K562 (cell line): Measurements from ENCODE around the gene MAP2K3. TPM values are rescaled to one million over a fixed set of nuclear protein-coding genes. Genes with fewer than 3 reads are reported as not detected.
A peak's percentile ranks its signal among the peaks of the same experiment; 100 is the strongest.
"Not testable (repeated sequence)": the region's sequence is repeated elsewhere in the genome, so short reads cannot be mapped to it uniquely, and the experiment has no call there.

Experiments
- ATAC-seq: fragments of 200-7000 bp; cut with Tn5 transposase; 3 replicates; pipeline ENCODE4 v1.9.1; 2020; ENCODE audit warnings: moderate library complexity
- BruUV-seq: library from RNA; stranded (reverse); fragments of 400-500 nt; replicated peaks from 2 replicates; lab custom pipeline; 2021; lab: Mats Ljungman, UMichigan
- CTCF ChIA-PET: fragments of 300-600 bp; formaldehyde crosslinking; extraction: SDS; loops from one replicate; lab custom pipeline; 2021; ENCODE audit warnings: low intra/inter-chr PET ratio; lab: Yijun Ruan, JAX
- POLR2A ChIA-PET: fragments of 300-600, 350-650 bp; sonication (Branson Sonifier 250); formaldehyde crosslinking; extraction: SDS; loops from one replicate; lab custom pipeline; 2021; ENCODE audit warnings: antibody characterized with exemption, inconsistent platforms; lab: Yijun Ruan, JAX
- DNase-seq, 4 experiments: peaks; one replicate each; pipeline versions ENCODE4 v3.0.0 to v3.0.0-alpha.2; 2011 to 2018; ENCODE audit warnings: low spot score in 3 of 4, mixed read lengths in 3 of 4; ENCODE audit errors: extremely low read depth in 1 of 4
- FAIRE-seq: peaks from 2 replicates; lab custom pipeline; 2011; peaks lifted over from hg19 to GRCh38; lab: Jason Lieb, UNC
- H2AFZ ChIP-seq: 2 replicates; pipeline ENCODE4 v1.6.0; 2011; ENCODE audit warnings: low read depth, low read length, control low read depth, inconsistent platforms
- H3K27ac ChIP-seq: fragments of 200-600 bp; 3 replicates; pipeline ENCODE4 v1.8.0; 2011; ENCODE audit warnings: low read depth, mild to moderate bottlenecking, control low read depth, inconsistent platforms, low read length, moderate library complexity, mixed read lengths; ENCODE audit errors: extremely low read depth
- H3K27me3 ChIP-seq, 2 experiments: fragments of 300-600 bp in 1 of 2; 2 replicates in 1 of 2; 3 replicates in 1 of 2; pipeline versions ENCODE4 v1.6.0 to v1.8.0; 2011; ENCODE audit warnings: inconsistent platforms in 2 of 2, low read length in 2 of 2, mild to moderate bottlenecking in 1 of 2, mixed read lengths in 1 of 2, moderate library complexity in 1 of 2; ENCODE audit not compliant: control insufficient read depth in 2 of 2, insufficient read depth in 2 of 2
- H3K36me3 ChIP-seq: fragments of 300-600 bp; 3 replicates; pipeline ENCODE4 v1.8.0; 2011; ENCODE audit warnings: mild to moderate bottlenecking, low read length, inconsistent platforms; ENCODE audit not compliant: control insufficient read depth, insufficient read depth
- H3K4me1 ChIP-seq, 2 experiments: fragments of 200-600 bp in 1 of 2; replicated peaks in 1 of 2; 2 replicates in 1 of 2; 3 replicates in 1 of 2; pipeline versions ENCODE4 v1.5.1 to v1.8.0; 2011; ENCODE audit warnings: inconsistent platforms in 2 of 2, low read length in 2 of 2, mild to moderate bottlenecking in 1 of 2, mixed read lengths in 1 of 2, moderate library complexity in 1 of 2; ENCODE audit not compliant: control insufficient read depth in 2 of 2, insufficient read depth in 2 of 2
- H3K4me2 ChIP-seq: 2 replicates; pipeline ENCODE4 v1.6.1; 2011; ENCODE audit warnings: low read length, control low read depth, inconsistent platforms, mixed read lengths; ENCODE audit not compliant: insufficient read depth
- H3K4me3 ChIP-seq: fragments of 200-600 bp; sonication (generic), shearing (Covaris generic); 2 replicates; pipeline ENCODE4 v1.5.1; 2016; ENCODE audit warnings: control low read depth, inconsistent platforms
- H3K79me2 ChIP-seq: fragments of 200-600 bp; 3 replicates; pipeline ENCODE4 v1.8.0; 2011; ENCODE audit warnings: low read length, inconsistent platforms; ENCODE audit not compliant: control insufficient read depth, insufficient read depth
- H3K9ac ChIP-seq, 2 experiments: 2 replicates each; pipeline versions ENCODE4 v1.6.0 to v1.6.1; 2011; ENCODE audit warnings: low read depth in 2 of 2, low read length in 2 of 2, control low read depth in 1 of 2, inconsistent platforms in 1 of 2, mild to moderate bottlenecking in 1 of 2, mixed read lengths in 1 of 2; ENCODE audit not compliant: insufficient read depth in 1 of 2
- H3K9me1 ChIP-seq: one replicate; pipeline ENCODE4 v1.6.0; 2011; ENCODE audit warnings: inconsistent platforms, mild to moderate bottlenecking, low read length, moderate library complexity; ENCODE audit not compliant: control insufficient read depth, insufficient read depth
- H3K9me3 ChIP-seq: replicated peaks from 2 replicates; pipeline ENCODE4 v1.5.1; 2011; ENCODE audit warnings: low read depth, low read length, inconsistent platforms; ENCODE audit not compliant: control insufficient read depth, insufficient read depth
- H4K20me1 ChIP-seq: replicated peaks from 2 replicates; pipeline ENCODE4 v1.6.1; 2011; ENCODE audit warnings: low read length, inconsistent platforms, mixed read lengths; ENCODE audit not compliant: control insufficient read depth, insufficient read depth
- RBFOX2 ChIP-seq: fragments of 200-400 bp; formaldehyde crosslinking; IDR thresholded peaks from 2 replicates; pipeline ENCODE4 v1.6.1; 2017; ENCODE audit warnings: low read depth, mild to moderate bottlenecking, low read length, moderate library complexity
- ZBTB33 ChIP-seq: sonication (generic); formaldehyde crosslinking; IDR thresholded peaks from 2 replicates; pipeline ENCODE4 v1.8.1; 2023; ENCODE audit warnings: mild to moderate bottlenecking, missing genetic modification reagents
- ZFX ChIP-seq: sonication (generic); formaldehyde crosslinking; IDR thresholded peaks from 2 replicates; pipeline ENCODE4 v1.8.0; 2022; ENCODE audit warnings: mild to moderate bottlenecking, missing genetic modification reagents, moderate library complexity
- WGBS: fragments of 100-300 bp; shearing (Covaris generic); methylation state at CpG from one replicate; pipeline ENCODE4 v1.1.6; 2016; ENCODE audit warnings: low coverage, mixed read lengths; ENCODE audit not compliant: insufficient coverage; ENCODE audit errors: missing lambda C conversion rate; 5-methylcytosine and 5-hydroxymethylcytosine counted together
- in situ Hi-C: fragments of 300-500 bp; cut with MboI; formaldehyde crosslinking; loops from 4 replicates; pipeline ENCODE4 v1.15.0; 2018; ENCODE audit warnings: inconsistent platforms, mixed read lengths
- intact Hi-C: fragments of 100-400 bp; cut with micrococcal nuclease; formaldehyde crosslinking; loops from 2 replicates; pipeline ENCODE4 v1.14.2; 2022
- polyA plus RNA-seq, 8 experiments: library from polyadenylated mRNA; depleted of rRNA in 4 of 8; stranded (reverse) in 5 of 8; unstranded in 3 of 8; fragments of >200 nt; fragmentation: Nextera tagmentation in 2 of 8; fragmentation: Illumina TruSeq in 1 of 8; extraction: Ambion mirVana in 2 of 8; extraction: Trizol in 1 of 8; gene quantifications; 2 replicates each; pipeline versions ENCODE4 v1.2.1 to v1.2.3, GENCODE V29; 2011 to 2014; ENCODE audit warnings: inconsistent platforms in 1 of 8, missing spikeins in 1 of 8
- total RNA-seq, 7 experiments: library from RNA; depleted of rRNA in 6 of 7; stranded (reverse); fragments of >200 nt in 6 of 7; fragmentation: Illumina TruSeq in 2 of 7; extraction: Trizol in 2 of 7; gene quantifications; 2 replicates each; pipeline versions ENCODE4 v1.2.1 to v1.2.3, GENCODE V29; 2011 to 2021; ENCODE audit warnings: low replicate concordance in 1 of 7

MAP2K3 gene
- total and polyA plus RNA-seq, 9 of the 15 experiments (the other 6 are each of a cell fraction or from before 2014, with no cell fraction given): 0.18 to 14.8 (median 3.5) TPM

- Histone ChIP-seq H3K9ac (peak overlapping the region in 1 of 2 experiments; percentile 45; a peak in 1 of 4 replicates), H2AFZ (0 out of 2 replicates have a peak overlapping the region, but pooled peaks have one; percentile 24)
- FAIRE-seq, POLR2A ChIA-PET, in situ Hi-C loops, H3K4me3 ChIP-seq, H3K36me3 ChIP-seq, CTCF ChIA-PET, DNase-seq, H4K20me1 ChIP-seq, BruUV-seq, H3K4me1 ChIP-seq, H3K27ac ChIP-seq, H3K27me3 ChIP-seq, H3K4me2 ChIP-seq, H3K9me3 ChIP-seq, intact Hi-C loops, H3K79me2 ChIP-seq, H3K9me1 ChIP-seq: not testable (repeated sequence)
- WGBS: 23% methylated on average over 14 of the region's 37 CpGs
- ATAC-seq: peak; percentile 69
- TF ChIP-seq RBFOX2: 0 out of 2 replicates have a peak, but pooled peaks have one; percentile 18
- peak; percentile 48; the same call in 1 of the 2 replicates for TF ChIP-seq ZBTB33 (CRISPR knock-in tag)
- TF ChIP-seq ZFX (CRISPR knock-in tag): peak; percentile 34; the same call in 1 of the 2 replicates
Measured at GRCh38 chr17:21316887-21317500, 32.5 kb downstream of the MAP2K3 start.

GRCh38 chr17:21317821-21318220 lies 33.3 kb downstream of the MAP2K3 start:
- CTCF ChIA-PET, H3K9ac ChIP-seq, BruUV-seq, H3K4me2 ChIP-seq, H3K4me3 ChIP-seq, H4K20me1 ChIP-seq, DNase-seq, intact Hi-C loops, POLR2A ChIA-PET, H3K4me1 ChIP-seq, H3K36me3 ChIP-seq, H3K27me3 ChIP-seq, ATAC-seq, H3K79me2 ChIP-seq, FAIRE-seq, H2AFZ ChIP-seq, H3K9me1 ChIP-seq, H3K27ac ChIP-seq, H3K9me3 ChIP-seq, in situ Hi-C loops: not testable (repeated sequence)
- WGBS: 38% methylated on average over 8 of the region's 18 CpGs
